Measurements from ENCODE around the gene PSD. TPM values are rescaled to one million over a fixed set of nuclear protein-coding genes. Genes with fewer than 3 reads are reported as not detected.

Gene PSD
- total and polyA plus RNA-seq, 10 of the 15 experiments (the other 5 are each of a cell fraction or from before 2014, with no cell fraction given): 0.11 to 2.0 (median 0.49) TPM; not detected in 2

- peaks cover 5% of the 10 kb centered on the region; the same call in 1 of the 2 replicates for H4K20me1 ChIP-seq (ENCODE audit: control insufficient read depth, insufficient read depth)
- DNase-seq (ENCODE audit: low read depth, low spot score): no peak
- no peaks in the 10 kb centered on the region for H3K36me3 ChIP-seq (ENCODE audit: control insufficient read depth in 2 of 2, insufficient read depth in 2 of 2, low read length in 1 of 2)
- ATAC-seq: no peak
- POLR2A ChIA-PET: interaction anchor here (0.6 to 2.1 kb wide), 4 partner anchors 10 to 48 kb away, joined by 3 to 9 read pairs (median 3); partner anchors contain the start of gene NFKB2
- H3K4me3 ChIP-seq: no peak overlapping the region
- H2AFZ ChIP-seq (ENCODE audit: control insufficient read depth, low read depth, low read length): no peak overlapping the region
- SMC1A ChIA-PET (ENCODE audit: uncharacterized antibody, unreplicated experiment): no interaction called here
- in situ Hi-C loops (cut with MboI) (no loop called here), intact Hi-C loops (cut with micrococcal nuclease; ENCODE audit: unreplicated experiment) (no loop called here)
- CTCF ChIA-PET: interaction anchor here (1.1 to 1.7 kb wide), 2 partner anchors 11 to 65 kb away, joined by 3 to 4 read pairs; no protein-coding TSS in a partner anchor
- H3K27me3 ChIP-seq (replicated peaks in 1 of 2; ENCODE audit: control insufficient read depth in 2 of 2, insufficient read depth in 2 of 2, low read length in 1 of 2): peaks cover 16 to 17% of the 10 kb centered on the region in 2 experiments
- H3K9me3 ChIP-seq (replicated peaks; ENCODE audit: control insufficient read depth, insufficient read depth, low read length): no peaks in the 10 kb centered on the region
- no peak for FAIRE-seq
- RAD21 ChIA-PET (ENCODE audit: unreplicated experiment): no interaction called here
- H3K4me2 ChIP-seq (ENCODE audit: control insufficient read depth, insufficient read depth): no peak overlapping the region
- no TSS peak for BruUV-seq (replicated peaks)
- H3K27ac ChIP-seq (ENCODE audit: control insufficient read depth, insufficient read depth): no peak overlapping the region
- peaks cover 9% of the 10 kb centered on the region for H3K4me1 ChIP-seq (ENCODE audit: control insufficient read depth, insufficient read depth, low read length)
- 49% methylated on average over 14 of the region's 16 CpGs for WGBS (ENCODE audit: insufficient coverage, insufficient replicate concordance, low lambda C conversion rate, missing lambda C conversion rate)
- H3K9ac ChIP-seq (ENCODE audit: control insufficient read depth, insufficient read depth, low read length): no peak overlapping the region
- H3K79me2 ChIP-seq (ENCODE audit: control insufficient read depth, insufficient read depth, low read length): no peaks in the 10 kb centered on the region
- TF ChIP-seq STAT3 (IDR thresholded peaks at IDR 0.05; ENCODE audit: low read depth, low read length): no peak
- TF ChIP-seq NR2F1 (conservative IDR thresholded peaks at IDR 0.05): no peak
- TF ChIP-seq EP300 (IDR thresholded peaks at IDR 0.05; ENCODE audit: borderline replicate concordance in 1 of 2, control insufficient read depth in 1 of 2, low read depth in 2 of 2, low read length in 2 of 2): no peak
- no peak for TF ChIP-seq ZNF384 (IDR thresholded peaks at IDR 0.05; ENCODE audit: borderline replicate concordance, low read depth, low read length)
- TF ChIP-seq TARDBP (IDR thresholded peaks at IDR 0.05; ENCODE audit: borderline replicate concordance): no peak
- no peak for TF ChIP-seq HDAC2 (IDR thresholded peaks at IDR 0.05)
- no peak for TF ChIP-seq REST (IDR thresholded peaks at IDR 0.05; ENCODE audit: low read depth, low read length)
- TF ChIP-seq CHD1 (IDR thresholded peaks at IDR 0.05; ENCODE audit: low read depth, low read length): no peak
- TF ChIP-seq TCF3 (IDR thresholded peaks at IDR 0.05; ENCODE audit: borderline replicate concordance, insufficient read depth, low read depth, low read length): no peak
- TF ChIP-seq IKZF2 (IDR thresholded peaks at IDR 0.05): no peak
- TF ChIP-seq RCOR1 (conservative IDR thresholded peaks at IDR 0.05; ENCODE audit: low read depth, low read length): no peak
- TF ChIP-seq STAT1 (conservative IDR thresholded peaks at IDR 0.05): no peak
- no peak for TF ChIP-seq CTCF (IDR thresholded peaks at IDR 0.05 in 2 of 3, conservative IDR thresholded peaks at IDR 0.05 in 1 of 3; ENCODE audit: control insufficient read depth in 2 of 3, extremely low read depth in 1 of 3, insufficient read depth in 1 of 3, low read depth in 3 of 3, low read length in 3 of 3)
- TF ChIP-seq ASH2L (IDR thresholded peaks at IDR 0.05; ENCODE audit: borderline replicate concordance, low read depth): no peak
- no peak for TF ChIP-seq BCLAF1 (IDR thresholded peaks at IDR 0.05)
These were observed 4.6 kb downstream of the PSD start for GRCh38 chr10:102413806-102414561.

Data from GM12878 (cell line).